ENCODE measurements around the gene MARF1. TPM values are rescaled to one million over a fixed set of nuclear protein-coding genes. Genes with fewer than 3 reads are reported as not detected.

The MARF1 gene
- total RNA-seq, 1 experiment from 2014 or later: 51.5 TPM

DNA sequence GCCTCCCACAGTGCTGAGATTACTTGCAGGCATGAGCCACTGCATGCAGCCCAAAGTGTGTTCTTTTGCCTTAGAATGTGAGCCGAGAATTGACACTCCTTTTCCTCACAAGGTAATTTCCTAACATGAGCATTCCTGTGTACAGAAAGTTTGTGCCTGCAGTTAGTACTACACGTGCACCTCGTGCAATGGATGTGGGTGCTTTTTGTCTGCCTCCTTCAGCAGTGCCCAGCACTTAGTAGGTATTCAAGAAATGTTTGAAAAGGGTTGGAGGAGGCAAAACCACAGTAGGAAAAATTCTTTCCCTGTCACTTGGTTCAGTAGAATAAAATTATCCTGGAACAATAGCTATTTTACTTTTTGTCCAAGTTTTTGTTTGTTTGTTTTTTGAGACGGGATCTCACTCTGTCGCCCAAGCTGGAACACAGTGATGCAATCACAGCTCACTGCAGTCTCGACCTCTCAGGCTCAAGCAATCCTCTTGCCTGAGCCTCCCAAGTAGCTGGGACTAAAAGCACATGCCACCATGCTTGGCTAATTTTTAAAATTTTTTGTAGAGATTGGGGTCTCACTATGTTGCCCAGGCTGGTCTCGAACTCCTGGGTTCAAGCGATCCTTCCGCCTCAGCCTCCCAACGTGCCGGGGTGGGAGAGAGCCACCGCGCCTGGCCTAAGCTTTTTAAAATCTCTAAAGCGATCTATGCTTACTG lies 9.5 kb upstream of the MARF1 start:
- H3K27ac ChIP-seq (ENCODE audit: low read length): no peak overlapping the region
- in situ Hi-C loops (cut with HindIII; ENCODE audit: low pct_unique_long_range_greater_than_20kb, low sequenced_read_pairs): no loop called here
- no peak overlapping the region for H3K4me3 ChIP-seq (ENCODE audit: low read depth in 2 of 2, low read length in 2 of 2)
- POLR2A ChIA-PET: interaction anchor here (0.6 kb wide), 1 partner anchor 18 kb away, joined by 3 read pairs; no protein-coding TSS in a partner anchor
- TF ChIP-seq POLR2AphosphoS5 (IDR thresholded peaks at IDR 0.05; ENCODE audit: low read depth, low read length) (no peak), TCF7L2 (IDR thresholded peaks at IDR 0.05; ENCODE audit: low read depth, low read length) (no peak), SIN3A (IDR thresholded peaks at IDR 0.05; ENCODE audit: borderline replicate concordance, insufficient read depth, low read depth, low read length) (no peak), REST (IDR thresholded peaks at IDR 0.05; ENCODE audit: insufficient read depth in 1 of 2, low read depth in 2 of 2, low read length in 1 of 2) (no peak)
- TF ChIP-seq, protein P1, sequence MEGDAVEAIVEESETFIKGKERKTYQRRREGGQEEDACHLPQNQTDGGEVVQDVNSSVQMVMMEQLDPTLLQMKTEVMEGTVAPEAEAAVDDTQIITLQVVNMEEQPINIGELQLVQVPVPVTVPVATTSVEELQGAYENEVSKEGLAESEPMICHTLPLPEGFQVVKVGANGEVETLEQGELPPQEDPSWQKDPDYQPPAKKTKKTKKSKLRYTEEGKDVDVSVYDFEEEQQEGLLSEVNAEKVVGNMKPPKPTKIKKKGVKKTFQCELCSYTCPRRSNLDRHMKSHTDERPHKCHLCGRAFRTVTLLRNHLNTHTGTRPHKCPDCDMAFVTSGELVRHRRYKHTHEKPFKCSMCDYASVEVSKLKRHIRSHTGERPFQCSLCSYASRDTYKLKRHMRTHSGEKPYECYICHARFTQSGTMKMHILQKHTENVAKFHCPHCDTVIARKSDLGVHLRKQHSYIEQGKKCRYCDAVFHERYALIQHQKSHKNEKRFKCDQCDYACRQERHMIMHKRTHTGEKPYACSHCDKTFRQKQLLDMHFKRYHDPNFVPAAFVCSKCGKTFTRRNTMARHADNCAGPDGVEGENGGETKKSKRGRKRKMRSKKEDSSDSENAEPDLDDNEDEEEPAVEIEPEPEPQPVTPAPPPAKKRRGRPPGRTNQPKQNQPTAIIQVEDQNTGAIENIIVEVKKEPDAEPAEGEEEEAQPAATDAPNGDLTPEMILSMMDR (IDR thresholded peaks at IDR 0.05): no peak
- no peaks in the 10 kb centered on the region for H3K27me3 ChIP-seq (ENCODE audit: control insufficient read depth, insufficient read depth, low read length)
- ATAC-seq (no peak), DNase-seq (ENCODE audit: low read depth, low spot score) (no peak)
- no peaks in the 10 kb centered on the region; the same call in 1 of the 2 replicates for H3K36me3 ChIP-seq (ENCODE audit: control insufficient read depth, insufficient read depth, low read length)
- no TSS peak for BruUV-seq (replicated peaks)
- H3K9me3 ChIP-seq (ENCODE audit: control insufficient read depth, insufficient read depth, low read depth, low read length): no peaks in the 10 kb centered on the region
- CTCF ChIA-PET: no interaction called here
- intact Hi-C loops (cut with micrococcal nuclease; ENCODE audit: unreplicated experiment): no loop called here
- H3K4me1 ChIP-seq (ENCODE audit: control insufficient read depth, insufficient read depth, low read length): peaks cover 9% of the 10 kb centered on the region

DNA sequence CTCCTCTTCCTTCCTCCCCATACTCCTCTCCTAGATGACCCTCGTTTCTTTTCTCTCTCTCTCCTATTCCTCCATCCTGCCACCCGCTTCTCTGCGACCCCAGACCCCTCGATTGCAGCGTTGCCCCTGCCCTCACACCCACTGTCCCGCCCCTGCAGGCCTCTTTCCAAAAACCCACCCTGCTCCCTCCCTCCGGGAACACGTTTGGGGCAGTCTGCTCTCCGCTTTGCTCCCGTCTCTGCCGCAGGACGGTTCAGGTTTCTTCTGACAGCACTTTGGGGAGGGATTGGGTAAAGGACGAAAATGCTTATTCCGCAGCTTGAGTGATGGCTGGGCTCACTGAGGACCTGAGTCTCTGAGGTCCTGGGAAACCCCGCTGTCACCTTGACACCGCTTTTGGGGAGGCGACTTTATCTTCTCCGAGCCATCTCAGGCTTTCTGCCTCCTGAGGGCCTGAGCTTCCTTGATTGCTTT lies 7.8 kb upstream of the MARF1 start:
- DNase-seq (ENCODE audit: low read depth, low spot score) (no peak), ATAC-seq (peak; percentile 5; the same call in 1 of the 2 replicates)
- no peaks in the 10 kb centered on the region for H3K27me3 ChIP-seq (ENCODE audit: control insufficient read depth, insufficient read depth, low read length)
- TSS peak; percentile 78 for BruUV-seq (replicated peaks)
- peaks cover 19% of the 10 kb centered on the region for H3K4me1 ChIP-seq (ENCODE audit: control insufficient read depth, insufficient read depth, low read length)
- peak overlapping the region; percentile 69 to 90 for H3K4me3 ChIP-seq (ENCODE audit: low read depth in 2 of 2, low read length in 2 of 2)
- H3K36me3 ChIP-seq (ENCODE audit: control insufficient read depth, insufficient read depth, low read length): no peaks in the 10 kb centered on the region; the same call in 1 of the 2 replicates
- ChIA-PET POLR2A (interaction anchor here (0.6 kb wide), 2 partner anchors 94 to 101 kb away, joined by 3 read pairs; no protein-coding TSS in a partner anchor), CTCF (interaction anchor here (0.6 kb wide), 1 partner anchor 86 kb away, joined by 7 read pairs; no protein-coding TSS in a partner anchor)
- TF ChIP-seq TCF7L2 (IDR thresholded peaks at IDR 0.05; ENCODE audit: low read depth, low read length): no peak
- no peak for TF ChIP-seq POLR2AphosphoS5 (IDR thresholded peaks at IDR 0.05; ENCODE audit: low read depth, low read length)
- no peak for TF ChIP-seq REST (IDR thresholded peaks at IDR 0.05; ENCODE audit: insufficient read depth in 1 of 2, low read depth in 2 of 2, low read length in 1 of 2)
- H3K9me3 ChIP-seq (ENCODE audit: control insufficient read depth, insufficient read depth, low read depth, low read length): no peaks in the 10 kb centered on the region
- H3K27ac ChIP-seq (ENCODE audit: low read length): peak overlapping the region; percentile 86
- in situ Hi-C loops (cut with HindIII; ENCODE audit: low pct_unique_long_range_greater_than_20kb, low sequenced_read_pairs): no loop called here
- intact Hi-C loops (cut with micrococcal nuclease; ENCODE audit: unreplicated experiment): no loop called here
